DND-41 (cell line): ENCODE measurements around the gene ARHGAP25.

ENCODE experiments used
- ATAC-seq: fragments of 200-7000 bp; cut with Tn5 transposase; 3 replicates; pipeline ENCODE4 v1.9.1; 2021; ENCODE audit warnings: low read depth; ENCODE audit not compliant: insufficient read depth
- DNase-seq: peaks from one replicate; pipeline ENCODE4 v3.0.0-alpha.2; 2020
- H2AFZ ChIP-seq: 2 replicates; pipeline ENCODE4 v1.6.0; 2012; ENCODE audit warnings: low read depth, low read length
- H3K27ac ChIP-seq: 2 replicates; pipeline ENCODE4 v1.5.1; 2012; ENCODE audit warnings: low read length, inconsistent platforms
- H3K27me3 ChIP-seq: fragments of 200-600 bp; sonication (generic); 2 replicates; pipeline ENCODE4 v1.6.0; 2012; ENCODE audit warnings: low read length, mild to moderate bottlenecking, inconsistent platforms; ENCODE audit not compliant: insufficient read depth, poor library complexity
- H3K36me3 ChIP-seq: 2 replicates; pipeline ENCODE4 v1.5.1; 2012; ENCODE audit warnings: low read length, inconsistent platforms; ENCODE audit not compliant: insufficient read depth
- H3K4me1 ChIP-seq: 2 replicates; pipeline ENCODE4 v1.5.1; 2012; ENCODE audit warnings: mild to moderate bottlenecking, low read length; ENCODE audit not compliant: insufficient read depth
- H3K4me2 ChIP-seq: 2 replicates; pipeline ENCODE4 v1.6.0; 2012; ENCODE audit warnings: mild to moderate bottlenecking, moderate library complexity, low read length, inconsistent platforms; ENCODE audit not compliant: insufficient read depth
- H3K4me3 ChIP-seq, 2 experiments: fragments of 200-600 bp in 1 of 2; shearing (Covaris generic) in 1 of 2; 2 replicates each; pipeline ENCODE4 v1.5.1; 2012 to 2016; ENCODE audit warnings: inconsistent platforms in 2 of 2, low read length in 2 of 2, mild to moderate bottlenecking in 2 of 2, low read depth in 1 of 2, moderate library complexity in 1 of 2
- H3K79me2 ChIP-seq: 2 replicates; pipeline ENCODE4 v1.6.0; 2012; ENCODE audit warnings: low read length, inconsistent platforms; ENCODE audit not compliant: insufficient read depth
- H3K9ac ChIP-seq: 2 replicates; pipeline ENCODE4 v1.6.0; 2012; ENCODE audit warnings: low read depth, mild to moderate bottlenecking, inconsistent platforms, low read length, moderate library complexity
- H3K9me3 ChIP-seq: 2 replicates; pipeline ENCODE4 v1.5.1; 2012; ENCODE audit warnings: low read length, moderate library complexity, mild to moderate bottlenecking, inconsistent platforms; ENCODE audit not compliant: insufficient read depth, severe bottlenecking
- H4K20me1 ChIP-seq: 2 replicates; pipeline ENCODE4 v1.6.0; 2012; ENCODE audit warnings: low read length; ENCODE audit not compliant: insufficient read depth
- EZH2 ChIP-seq: IDR thresholded peaks from 3 replicates; pipeline ENCODE4 v1.6.1; 2012; ENCODE audit warnings: borderline replicate concordance, low read depth, mild to moderate bottlenecking, moderate library complexity, low read length, inconsistent platforms; ENCODE audit not compliant: severe bottlenecking
- TF ChIP-seq, protein P1 (sequence below): IDR thresholded peaks from 2 replicates; pipeline ENCODE4 v1.5.1; 2012; ENCODE audit warnings: borderline replicate concordance, low read length, moderate library complexity, mild to moderate bottlenecking; ENCODE audit not compliant: poor library complexity, severe bottlenecking; ENCODE audit errors: extremely low read depth

The ARHGAP25 gene

DNA sequence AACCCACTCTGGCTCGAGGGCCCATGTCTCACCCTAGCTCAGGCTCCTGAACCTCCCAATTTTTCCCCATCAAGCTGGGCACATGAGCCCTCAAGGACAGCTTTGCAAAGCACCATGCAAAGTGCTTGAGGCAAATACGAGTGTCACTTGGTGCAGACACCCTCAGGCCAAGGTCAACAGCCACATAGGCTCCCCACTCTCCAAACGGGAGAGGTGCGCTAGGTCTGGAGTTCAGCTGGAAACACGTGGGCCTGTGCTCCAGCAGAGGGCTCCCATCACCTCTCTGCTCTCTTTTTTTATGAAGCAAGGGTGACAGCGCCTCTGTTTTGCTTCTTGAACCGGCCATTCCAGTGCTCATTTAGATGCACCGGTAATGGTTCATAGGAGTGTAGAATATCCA, 11.9 kb upstream of the ARHGAP25 start:
- DNase-seq (no peak), ATAC-seq (no peak)
- H3K79me2 ChIP-seq: no peaks in the 10 kb centered on the region
- peaks cover 73% of the 10 kb centered on the region for H3K4me1 ChIP-seq
- no peak overlapping the region for H3K4me2 ChIP-seq
- no peak overlapping the region for H3K9ac ChIP-seq
- TF ChIP-seq, protein P1, sequence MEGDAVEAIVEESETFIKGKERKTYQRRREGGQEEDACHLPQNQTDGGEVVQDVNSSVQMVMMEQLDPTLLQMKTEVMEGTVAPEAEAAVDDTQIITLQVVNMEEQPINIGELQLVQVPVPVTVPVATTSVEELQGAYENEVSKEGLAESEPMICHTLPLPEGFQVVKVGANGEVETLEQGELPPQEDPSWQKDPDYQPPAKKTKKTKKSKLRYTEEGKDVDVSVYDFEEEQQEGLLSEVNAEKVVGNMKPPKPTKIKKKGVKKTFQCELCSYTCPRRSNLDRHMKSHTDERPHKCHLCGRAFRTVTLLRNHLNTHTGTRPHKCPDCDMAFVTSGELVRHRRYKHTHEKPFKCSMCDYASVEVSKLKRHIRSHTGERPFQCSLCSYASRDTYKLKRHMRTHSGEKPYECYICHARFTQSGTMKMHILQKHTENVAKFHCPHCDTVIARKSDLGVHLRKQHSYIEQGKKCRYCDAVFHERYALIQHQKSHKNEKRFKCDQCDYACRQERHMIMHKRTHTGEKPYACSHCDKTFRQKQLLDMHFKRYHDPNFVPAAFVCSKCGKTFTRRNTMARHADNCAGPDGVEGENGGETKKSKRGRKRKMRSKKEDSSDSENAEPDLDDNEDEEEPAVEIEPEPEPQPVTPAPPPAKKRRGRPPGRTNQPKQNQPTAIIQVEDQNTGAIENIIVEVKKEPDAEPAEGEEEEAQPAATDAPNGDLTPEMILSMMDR: peak; percentile 63
- TF ChIP-seq EZH2: no peak
- H3K36me3 ChIP-seq: no peaks in the 10 kb centered on the region
- H3K9me3 ChIP-seq: no peaks in the 10 kb centered on the region
- no peak overlapping the region for H3K4me3 ChIP-seq
- H2AFZ ChIP-seq: no peak overlapping the region
- H3K27me3 ChIP-seq: no peaks in the 10 kb centered on the region
- peak overlapping the region; percentile 75 for H3K27ac ChIP-seq
- no peaks in the 10 kb centered on the region for H4K20me1 ChIP-seq

GRCh38 chr2:68723181-68723580, 11.4 kb upstream of the ARHGAP25 start:
- H3K4me1 ChIP-seq: peaks cover 77% of the 10 kb centered on the region
- no peaks in the 10 kb centered on the region for H3K27me3 ChIP-seq

GRCh38 chr2:68726100-68726499, 8.5 kb upstream of the ARHGAP25 start:
- TF ChIP-seq, protein P1: no peak
- TF ChIP-seq EZH2: no peak
- Histone ChIP-seq H3K4me2 (peak overlapping the region; percentile 56), H3K27me3 (no peaks in the 10 kb centered on the region), H3K9ac (peak overlapping the region; percentile 42), H3K27ac (peak overlapping the region; percentile 82), H3K4me3 (peak overlapping the region in 1 of 2 experiments; percentile 24; a peak in 2 of 4 replicates), H3K79me2 (no peaks in the 10 kb centered on the region), H3K36me3 (no peaks in the 10 kb centered on the region), H4K20me1 (no peaks in the 10 kb centered on the region), H2AFZ (no peak overlapping the region), H3K9me3 (no peaks in the 10 kb centered on the region), H3K4me1 (peaks cover 60% of the 10 kb centered on the region)
- DNase-seq: no peak
- ATAC-seq: no peak

More at GRCh38 chr2:68723181-68723580, 11.4 kb upstream of the ARHGAP25 start:
- Histone ChIP-seq H3K4me2 (no peak overlapping the region), H3K9me3 (no peaks in the 10 kb centered on the region), H3K4me3 (no peak overlapping the region), H2AFZ (no peak overlapping the region), H3K79me2 (no peaks in the 10 kb centered on the region), H3K9ac (no peak overlapping the region), H4K20me1 (no peaks in the 10 kb centered on the region), H3K36me3 (no peaks in the 10 kb centered on the region), H3K27ac (peak overlapping the region; percentile 75)
- TF ChIP-seq, protein P1: no peak
- TF ChIP-seq EZH2: no peak
- no peak for DNase-seq
- no peak for ATAC-seq

DNA sequence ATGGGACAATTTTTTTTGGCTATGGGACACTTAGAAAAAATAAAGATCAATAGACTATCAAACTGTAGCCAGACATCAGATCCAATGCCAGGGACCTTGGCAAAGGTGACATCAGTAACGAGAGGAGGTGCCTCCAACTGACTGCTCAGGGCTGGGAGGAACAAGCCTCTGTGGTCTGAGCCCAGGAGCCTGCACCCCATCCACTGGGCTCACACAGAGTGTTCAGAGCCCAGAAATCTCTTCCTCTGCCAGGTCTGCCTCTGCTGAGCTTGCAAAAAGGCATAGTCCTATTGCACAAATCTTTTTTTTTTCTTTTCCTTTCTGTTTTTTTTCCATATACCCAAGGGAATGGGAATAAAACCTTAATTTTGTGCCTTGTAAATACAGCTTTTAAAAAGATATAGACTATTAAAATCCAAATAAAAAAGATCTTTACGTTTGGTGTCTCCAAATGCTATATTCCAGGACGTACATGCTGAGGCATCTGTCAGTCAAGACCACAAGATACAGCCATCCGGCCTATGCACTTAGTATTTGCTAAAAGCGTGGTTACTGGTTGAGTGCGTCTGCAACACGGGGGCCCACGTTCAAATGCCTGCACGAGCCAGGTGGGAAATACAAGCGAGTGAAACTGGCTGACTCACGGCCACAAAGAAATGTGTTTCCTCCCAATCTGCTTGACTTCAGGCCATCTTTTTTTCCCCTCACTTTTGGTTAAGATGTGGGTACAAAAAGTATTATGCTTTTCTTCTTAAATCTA, 7.8 kb upstream of the ARHGAP25 start:
- Histone ChIP-seq H3K27me3 (no peaks in the 10 kb centered on the region), H3K36me3 (no peaks in the 10 kb centered on the region), H3K4me3 (peak overlapping the region in 1 of 2 experiments; percentile 24; a peak in 2 of 4 replicates), H3K27ac (peak overlapping the region; percentile 82), H4K20me1 (no peaks in the 10 kb centered on the region), H3K4me1 (peaks cover 53% of the 10 kb centered on the region), H3K9ac (peak overlapping the region; percentile 42), H3K4me2 (peak overlapping the region; percentile 56), H2AFZ (no peak overlapping the region; the same call in 1 of the 2 replicates), H3K79me2 (no peaks in the 10 kb centered on the region), H3K9me3 (no peaks in the 10 kb centered on the region)
- DNase-seq (peak; percentile 92), ATAC-seq (peak; percentile 97)
- TF ChIP-seq, protein P1: no peak
- no peak for TF ChIP-seq EZH2
